ENCODE data around the gene ATF4.
"Not testable (repeated sequence)": the region's sequence is repeated elsewhere in the genome, so short reads cannot be mapped to it uniquely, and the experiment has no call there.

Gene ATF4

DNA sequence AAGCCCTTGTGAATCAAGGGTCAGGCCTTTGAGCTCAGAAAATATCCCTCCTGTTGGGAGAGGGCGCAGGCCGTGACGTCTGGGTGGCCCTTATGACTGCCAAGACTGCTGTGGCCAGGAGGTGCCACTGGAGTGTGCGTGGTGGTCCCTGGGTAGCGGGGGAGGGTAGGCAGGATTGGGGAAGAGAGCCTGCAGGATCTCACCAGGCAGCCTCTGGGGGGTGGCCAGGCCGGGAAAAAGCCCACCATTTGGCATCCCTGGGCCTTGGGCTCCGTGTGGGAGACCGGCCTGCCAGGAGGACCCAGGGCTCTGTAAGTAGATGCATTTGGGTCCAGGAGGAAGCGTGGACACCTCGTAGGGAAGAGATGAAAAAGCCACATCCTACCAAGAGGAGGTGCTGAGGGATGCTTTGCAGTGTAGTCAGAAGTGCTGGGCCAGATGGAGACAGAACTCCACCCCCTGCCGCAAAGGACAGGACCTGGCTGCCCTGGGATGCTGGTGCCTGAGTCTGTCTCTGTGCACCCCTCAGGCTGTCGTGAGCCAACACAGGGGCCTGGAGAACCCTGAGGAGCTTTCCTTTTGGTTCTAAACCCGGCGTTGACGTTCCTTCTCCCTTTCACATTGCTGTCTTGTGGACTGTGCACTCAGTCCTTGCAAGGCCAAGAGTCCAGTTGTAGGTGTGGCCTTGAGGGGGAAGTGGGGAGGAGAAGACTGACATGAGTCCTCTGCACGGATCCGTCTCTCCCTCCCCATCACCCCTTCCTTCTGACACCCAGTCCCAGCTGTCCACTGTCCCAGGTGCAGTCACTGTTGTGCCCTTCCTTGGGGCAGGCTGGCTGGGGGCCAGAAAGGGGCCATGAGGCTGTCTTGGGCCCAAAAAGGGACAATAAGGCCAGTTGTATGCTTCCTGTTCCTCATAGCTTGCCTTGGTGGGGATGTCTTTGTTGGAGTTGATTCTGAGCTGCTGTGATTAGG, 31.0 kb upstream of the ATF4 start:
- no peak for DNase-seq

GRCh38 chr22:39490135-39490798, 30.1 kb upstream of the ATF4 start:
- DNase-seq = peak; percentile 69

GRCh38 chr22:39490966-39491680, 29.2 kb upstream of the ATF4 start:
- no peak for DNase-seq

GRCh38 chr22:39491696-39492095, 28.7 kb upstream of the ATF4 start:
- no peak for DNase-seq

DNA sequence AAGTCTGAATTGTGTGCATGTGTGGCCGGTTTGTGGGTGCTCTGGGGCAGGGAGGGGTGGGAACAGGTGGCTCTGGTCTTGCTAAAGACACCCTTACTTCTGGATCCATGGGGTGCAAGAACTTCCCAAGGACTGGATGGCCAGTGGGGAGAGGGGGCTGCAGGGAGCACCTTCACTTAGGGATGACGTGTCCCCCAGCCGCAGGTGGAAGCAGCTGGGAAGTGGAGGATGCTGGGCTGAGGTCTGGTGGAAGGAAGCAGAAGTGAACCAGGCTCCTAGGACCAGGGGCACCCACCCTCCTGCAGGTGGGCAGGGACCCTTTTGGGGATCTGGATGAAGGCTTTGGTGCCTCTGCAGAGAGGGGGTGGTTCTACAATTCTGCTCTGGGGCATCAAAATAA, 28.2 kb upstream of the ATF4 start:
- no peak for DNase-seq

DNA sequence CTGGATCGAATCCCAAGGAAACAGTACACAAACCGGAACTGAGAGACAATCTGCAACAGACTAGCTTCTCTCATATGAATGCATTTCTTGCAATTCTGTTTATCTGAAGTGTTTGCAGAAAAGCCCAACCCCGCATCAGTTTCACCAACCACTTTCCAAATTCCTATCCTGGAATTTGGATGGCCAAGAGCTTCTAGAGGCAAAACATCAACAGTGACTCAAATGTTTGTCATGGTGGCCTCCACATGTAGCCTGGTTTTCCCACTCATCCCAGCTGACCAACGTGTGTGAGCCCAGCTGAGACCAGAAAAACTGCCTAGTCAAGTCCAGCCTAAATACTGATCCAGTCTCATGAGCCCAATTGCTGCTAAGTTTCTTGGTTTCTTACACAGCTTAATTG, 26.6 kb upstream of the ATF4 start:
- no peak for DNase-seq

GRCh38 chr22:39494471-39495120, 25.8 kb upstream of the ATF4 start:
- DNase-seq = no peak

DNA sequence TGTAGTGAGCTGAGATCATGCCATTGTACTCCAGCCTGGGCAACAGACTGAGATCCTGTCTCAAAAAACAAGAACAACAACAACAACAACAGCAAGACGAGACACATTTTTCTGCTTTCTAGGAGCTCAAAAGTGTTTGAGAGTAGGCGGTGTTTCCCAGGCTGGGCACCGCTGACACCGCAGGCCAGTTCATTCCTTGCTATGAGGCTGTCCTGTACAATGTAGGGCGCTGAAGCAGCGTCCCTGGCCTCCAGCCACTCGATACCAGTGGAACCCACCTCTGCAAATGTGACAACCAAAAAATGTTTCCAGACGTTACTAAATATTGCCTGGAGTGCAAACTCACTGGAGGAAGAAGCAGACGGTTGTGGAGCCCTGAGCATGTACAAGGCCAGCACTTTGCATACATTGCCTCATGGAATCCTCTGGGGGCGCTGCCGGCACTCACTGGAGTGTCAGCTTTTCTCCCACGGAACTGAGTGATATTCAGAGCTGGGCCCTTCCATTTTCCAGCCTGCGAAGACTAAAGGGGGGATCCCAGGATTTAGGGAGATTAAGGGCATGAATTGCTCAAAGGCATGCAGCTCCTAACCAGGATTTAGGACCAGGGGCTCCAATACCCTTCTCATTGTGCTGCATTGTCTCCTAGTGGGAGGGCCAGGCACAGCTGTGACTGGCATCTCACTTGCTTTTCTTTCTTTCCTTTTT, 24.1 kb upstream of the ATF4 start:
- peak; percentile 52 for DNase-seq

DNA sequence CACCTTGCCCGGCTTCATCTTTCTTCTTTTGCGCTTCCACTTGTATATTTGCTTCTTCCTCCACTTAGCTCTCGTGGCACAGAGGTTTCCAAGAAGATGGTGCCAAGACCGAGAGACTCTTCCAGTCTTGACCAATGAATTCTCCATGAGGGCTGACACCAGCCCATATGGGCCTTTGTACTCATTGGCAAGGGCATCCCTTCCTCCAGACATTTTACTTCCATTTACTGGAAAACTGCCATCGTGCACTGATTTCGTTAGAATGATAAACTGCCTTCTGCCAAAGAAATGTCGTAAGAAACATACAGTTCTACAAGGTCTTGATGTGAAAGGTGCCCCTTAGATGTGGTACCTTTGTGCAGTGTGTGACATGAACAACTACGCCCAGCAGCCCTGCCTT, 22.9 kb upstream of the ATF4 start:
- DNase-seq = no peak

- DNase-seq = no peak
These were observed 22.0 kb upstream of the ATF4 start for GRCh38 chr22:39498368-39498767.

DNA sequence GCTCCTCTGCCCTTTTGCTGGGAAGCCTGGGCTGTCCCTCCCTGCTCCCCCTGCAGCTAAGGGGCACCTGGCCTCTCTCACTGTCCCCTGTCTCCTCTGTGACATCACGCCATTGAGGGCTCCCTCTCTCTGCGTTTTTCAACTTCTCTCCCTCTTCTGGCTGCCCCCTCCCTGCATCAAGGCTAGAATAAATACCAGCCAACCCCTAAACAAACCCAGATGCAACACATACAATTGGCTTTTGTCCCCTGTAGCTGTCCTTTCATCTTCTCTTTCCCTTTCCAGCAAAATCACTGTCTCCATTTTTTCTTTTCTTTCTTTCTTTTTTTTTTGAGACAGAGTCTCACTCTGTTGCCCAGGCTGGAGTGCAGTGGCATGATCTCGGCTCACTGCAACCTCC, 21.6 kb upstream of the ATF4 start:
- no peak for DNase-seq

DNA sequence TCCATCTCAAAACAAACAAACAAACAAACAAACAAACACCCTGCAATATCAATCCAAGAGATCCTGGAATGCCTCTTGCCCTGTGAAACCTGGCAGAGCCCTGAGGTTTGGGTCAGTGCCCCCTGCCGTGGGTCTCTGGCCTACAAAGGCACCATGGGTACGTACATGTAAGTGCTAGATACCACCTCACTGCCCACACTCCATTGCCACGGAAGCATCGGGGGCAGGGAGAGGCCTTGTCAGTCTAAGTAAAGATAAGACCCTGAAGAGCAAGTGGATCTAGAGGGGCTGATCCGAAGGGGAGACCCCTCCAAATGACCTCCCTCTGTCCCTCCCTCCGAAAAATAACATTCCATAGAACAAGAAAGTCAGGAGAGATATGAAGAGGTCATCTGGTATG, 20.3 kb upstream of the ATF4 start:
- no peak for DNase-seq

DNA sequence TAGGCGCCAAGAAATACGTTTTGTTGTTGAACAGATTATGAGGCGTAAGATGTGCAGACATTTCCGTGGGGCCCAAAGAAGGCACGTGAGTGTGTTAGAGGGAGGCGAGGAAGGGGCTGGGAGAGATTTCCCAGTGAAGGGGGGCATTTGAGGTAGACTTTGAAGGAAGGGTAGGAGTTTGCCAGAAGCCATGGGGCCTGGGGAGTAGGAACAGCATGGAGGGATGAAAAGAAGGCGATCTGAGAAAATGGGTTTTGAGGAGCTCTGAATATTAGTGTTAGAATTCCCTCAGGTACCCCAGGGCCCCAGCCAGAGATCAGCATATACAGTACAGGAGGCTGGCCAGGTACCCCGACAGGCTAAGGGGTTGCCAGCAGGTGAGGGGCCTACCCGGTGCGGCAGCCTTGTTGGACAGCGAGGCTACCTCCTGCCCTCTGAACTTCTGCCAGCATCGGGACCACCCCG, 18.7 kb upstream of the ATF4 start:
- DNase-seq = no peak

DNA sequence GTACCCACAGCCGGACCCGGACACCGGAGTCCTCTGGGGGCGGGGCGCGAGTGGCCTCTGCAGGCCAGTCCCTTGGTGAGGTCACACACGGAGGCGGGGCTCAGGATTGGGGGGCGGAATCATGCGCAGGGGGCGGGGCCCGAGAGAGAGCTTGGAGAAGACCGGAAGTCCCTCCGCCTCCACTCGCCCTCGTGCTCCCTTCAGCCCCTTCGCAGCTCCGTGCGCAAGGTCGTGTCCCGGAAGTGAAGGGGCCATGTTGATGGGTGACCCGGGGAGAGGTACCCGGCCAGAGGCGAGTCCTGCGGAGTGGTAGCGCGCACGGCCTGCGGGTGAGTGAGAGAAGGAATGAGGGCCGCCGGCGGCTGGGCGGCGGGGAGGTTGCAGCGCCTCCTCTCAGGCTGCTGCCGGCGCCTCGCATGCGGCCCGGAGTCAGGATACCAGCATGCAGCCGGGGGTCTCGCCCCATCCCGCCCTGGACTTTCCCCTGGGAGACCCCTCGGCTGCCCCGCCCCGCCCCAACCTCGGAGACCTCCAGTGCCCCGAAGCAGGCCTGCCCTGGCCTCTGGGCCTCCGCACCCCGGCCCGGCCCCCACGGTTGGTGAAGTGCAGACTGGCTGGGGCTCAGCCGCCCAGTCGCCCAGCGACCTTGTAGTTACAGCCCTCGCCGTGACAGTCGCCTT, 18.1 kb upstream of the ATF4 start, which contains the start of gene MIEF1:
Gene MIEF1, plus strand, starts transcription at position 182 of the 680 bp plus-strand sequence. CDS start 9,005 bp downstream, outside the sequence.
- DNase-seq = peak; percentile 96

DNA sequence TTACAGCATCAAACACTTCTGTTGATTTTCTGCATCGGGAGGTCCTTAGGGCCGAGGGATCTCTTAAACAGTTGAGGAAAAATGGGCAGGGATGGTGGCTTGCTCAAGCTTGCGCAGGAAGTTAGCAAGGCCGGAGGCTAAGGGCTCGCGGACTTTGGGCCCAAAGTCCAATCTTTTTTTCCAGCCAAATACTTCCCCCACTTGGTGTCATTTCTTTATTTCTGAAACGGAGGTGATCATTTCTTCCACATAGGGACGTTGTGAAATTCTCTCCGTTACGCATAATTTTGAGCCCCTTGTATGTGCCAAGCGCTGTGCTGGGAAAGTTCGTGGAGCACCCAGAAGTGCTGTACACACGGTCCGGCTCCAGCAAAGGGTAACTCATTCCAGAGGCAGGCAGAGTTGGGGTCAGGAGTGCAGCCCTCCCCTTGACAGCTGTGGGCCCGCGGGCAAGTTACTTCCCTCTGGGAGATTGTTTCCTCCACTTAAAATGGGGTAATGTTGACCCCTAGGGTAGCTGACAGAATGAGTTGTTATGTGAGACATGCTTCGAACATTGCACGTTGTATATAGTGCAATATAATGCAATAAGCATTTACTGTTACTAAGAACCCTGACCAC, 17.5 kb upstream of the ATF4 start:
- no peak for DNase-seq

DNA sequence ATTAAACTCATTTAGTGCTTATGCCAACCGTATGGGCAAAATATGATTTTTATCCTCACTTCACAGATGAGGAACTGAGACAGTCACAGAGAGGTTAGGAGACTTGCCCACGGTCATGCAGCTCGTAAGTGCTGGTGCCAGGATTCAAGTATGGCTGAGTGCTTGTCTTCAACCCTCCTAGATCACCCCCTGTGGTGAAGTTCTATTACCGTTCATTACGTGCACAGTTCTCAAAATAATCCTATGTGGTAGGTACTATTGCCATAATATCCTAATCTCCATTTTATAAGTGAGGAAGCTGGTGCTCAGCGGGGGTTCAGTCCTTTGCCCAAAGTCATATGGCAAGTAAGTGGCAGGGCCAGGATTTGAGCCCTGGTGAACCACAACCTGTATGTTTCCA, 16.7 kb upstream of the ATF4 start:
- DNase-seq = no peak

DNA sequence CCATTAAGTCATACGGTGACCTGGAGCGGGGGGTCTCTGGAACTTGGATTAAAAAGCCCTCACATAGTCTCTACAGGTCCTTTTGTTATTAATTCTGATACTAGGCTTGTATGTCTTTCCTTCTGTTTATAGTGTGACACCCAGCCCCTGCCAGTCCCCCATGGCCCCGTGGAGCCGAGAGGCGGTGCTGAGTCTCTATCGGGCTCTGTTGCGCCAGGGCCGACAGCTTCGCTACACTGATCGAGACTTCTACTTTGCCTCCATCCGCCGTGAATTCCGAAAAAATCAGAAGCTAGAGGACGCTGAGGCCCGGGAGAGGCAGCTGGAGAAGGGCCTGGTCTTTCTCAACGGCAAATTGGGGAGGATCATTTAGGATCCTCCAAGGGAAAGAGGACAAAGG, 16.3 kb upstream of the ATF4 start:
- no peak for DNase-seq

GRCh38 chr22:39507021-39507420, 13.3 kb upstream of the ATF4 start:
- DNase-seq = not testable (repeated sequence)

GRCh38 chr22:39508393-39508792, 12.0 kb upstream of the ATF4 start:
- DNase-seq = no peak

DNA sequence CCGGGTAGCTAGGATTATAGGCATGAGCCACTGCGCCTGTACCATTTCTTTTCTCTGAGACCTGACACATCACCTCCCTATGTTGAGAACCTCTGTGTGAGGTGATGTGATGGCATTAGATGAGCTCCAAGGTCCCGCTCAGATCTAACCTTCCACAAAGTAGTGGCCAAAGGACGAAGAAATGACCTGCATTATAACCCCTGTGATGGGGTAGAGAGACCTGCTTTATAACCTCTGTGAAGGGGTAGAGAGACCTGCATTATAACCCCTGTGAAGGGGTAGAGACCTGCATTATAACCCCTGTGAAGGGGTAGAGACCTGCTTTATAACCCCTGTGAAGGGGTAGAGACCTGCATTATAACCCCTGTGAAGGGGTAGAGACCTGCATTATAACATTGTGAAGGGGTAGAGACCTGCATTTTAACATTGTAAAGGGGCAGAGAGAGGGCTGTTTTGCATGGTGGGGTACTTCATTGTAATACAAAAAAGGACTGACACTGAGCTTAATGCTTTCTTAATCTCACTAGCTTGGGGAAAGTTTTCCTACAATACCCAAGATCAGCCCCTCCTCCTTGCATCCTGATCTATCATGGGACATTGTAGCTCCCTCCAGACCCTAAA, 9.7 kb upstream of the ATF4 start:
- no peak for DNase-seq

- DNase-seq = no peak
These were observed 9.1 kb upstream of the ATF4 start for GRCh38 chr22:39511226-39511625.

Data from activated CD4-positive, CD25-positive, alpha-beta regulatory T cell treated with anti-CD3 and anti-CD28 coated beads, Interleukin-2, amount 50 U/mL, for 72 hours (primary cell).